ENCODE data around the gene CHMP2A.

Gene CHMP2A

DNA sequence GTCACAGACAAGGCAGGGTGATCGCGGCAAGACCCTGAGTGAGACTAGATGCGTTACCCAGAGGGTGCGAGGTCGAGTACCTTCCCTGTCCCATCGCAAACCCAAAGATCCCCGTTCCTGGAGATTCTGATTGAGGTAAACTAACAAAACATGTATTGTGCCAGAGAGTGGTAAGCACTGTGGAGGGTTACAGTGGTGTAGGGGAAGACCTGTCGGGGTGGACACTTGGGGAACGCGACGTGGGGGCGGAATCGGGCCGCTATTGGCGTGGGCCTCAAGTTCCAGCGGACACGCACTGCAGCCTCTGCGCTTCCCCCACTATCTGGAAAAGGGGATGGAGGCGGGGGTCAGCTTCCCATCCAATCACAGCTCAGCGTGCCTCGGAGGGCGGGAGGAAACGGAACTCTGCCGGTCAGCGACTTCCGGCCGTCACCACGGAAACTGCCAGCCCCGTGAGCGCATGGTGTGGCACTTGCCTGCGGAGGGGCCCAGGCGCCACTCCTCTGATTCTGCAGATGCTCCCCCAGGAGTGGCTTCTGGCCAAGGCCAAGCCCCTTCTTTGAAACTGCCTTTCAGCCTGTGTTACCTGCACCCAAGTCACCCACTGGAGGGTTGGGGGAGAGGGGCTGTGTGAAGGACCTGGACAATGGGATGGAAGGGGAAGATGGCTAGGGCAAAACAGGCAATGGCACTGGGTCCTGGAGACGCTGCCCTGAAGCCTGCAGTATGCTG is 4.5 kb upstream of the CHMP2A start:
- peak; percentile 95 for DNase-seq

DNA sequence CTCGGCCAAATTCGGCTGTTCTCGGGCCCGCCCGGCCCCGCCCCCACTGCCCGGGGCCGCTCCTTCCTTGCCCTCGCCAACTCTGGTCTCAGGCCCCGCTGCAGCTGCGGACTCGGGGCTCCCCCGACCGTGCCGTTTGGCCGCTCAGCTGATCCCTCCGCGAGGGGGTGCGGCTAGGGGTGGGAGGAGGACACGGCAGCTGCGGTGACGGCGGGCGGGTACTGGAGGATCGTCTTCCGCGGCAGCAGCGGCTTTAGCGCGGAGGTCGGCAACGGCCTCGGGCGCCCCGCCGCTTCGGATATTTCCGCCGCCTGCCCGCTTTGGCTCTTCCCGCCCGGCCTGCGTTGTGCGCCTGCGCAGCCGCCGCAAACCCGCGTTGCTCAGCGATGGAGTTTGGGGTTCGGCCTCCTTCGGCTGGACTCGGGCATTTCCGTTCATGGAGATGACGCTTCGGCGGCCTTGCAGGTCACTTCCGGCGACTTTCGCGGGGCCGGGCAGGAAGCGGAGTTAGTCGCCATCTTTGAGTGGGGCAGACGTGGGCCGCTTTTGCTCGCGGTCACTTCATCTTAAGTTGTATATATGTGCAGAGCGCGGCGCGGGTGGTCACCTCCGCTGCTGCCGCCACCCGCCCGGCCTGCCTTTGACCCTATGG is 3.8 kb upstream of the CHMP2A start:
- Histone ChIP-seq H3K36me3 (peaks cover 15% of the 10 kb centered on the region), H3K4me3 (ENCODE audit: low read depth, low read length) (peak overlapping the region; percentile 82), H3K27me3 (peaks cover 4% of the 10 kb centered on the region; the same call in 1 of the 2 replicates), H3K9me3 (no peaks in the 10 kb centered on the region), H3K4me1 (peaks cover 11% of the 10 kb centered on the region)
- DNase-seq = peak; percentile 100
- no peak for TF ChIP-seq CTCF (IDR thresholded peaks at IDR 0.05; ENCODE audit: low read depth, low read length)

More for the DNA sequence above, 4.5 kb upstream of the CHMP2A start:
- H3K36me3 ChIP-seq = peaks cover 15% of the 10 kb centered on the region
- peak overlapping the region; percentile 82 for H3K4me3 ChIP-seq (ENCODE audit: low read depth, low read length)
- H3K27me3 ChIP-seq = peaks cover 4% of the 10 kb centered on the region; the same call in 1 of the 2 replicates
- H3K9me3 ChIP-seq = no peaks in the 10 kb centered on the region
- no peak for TF ChIP-seq CTCF (IDR thresholded peaks at IDR 0.05; ENCODE audit: low read depth, low read length)
- peaks cover 9% of the 10 kb centered on the region for H3K4me1 ChIP-seq

GRCh38 chr19:58558066-58558622 is 3.2 kb upstream of the CHMP2A start, which contains the start of gene UBE2M:
TSS of gene UBE2M (minus strand) at chr19:58558611. CDS start at chr19:58558381, 230 bp downstream.
- TF ChIP-seq CTCF (IDR thresholded peaks at IDR 0.05; ENCODE audit: low read depth, low read length) = no peak
- DNase-seq = peak; percentile 92
- Histone ChIP-seq H3K9me3 (no peaks in the 10 kb centered on the region), H3K4me1 (peaks cover 8% of the 10 kb centered on the region), H3K4me3 (ENCODE audit: low read depth, low read length) (peak within 1 kb of the TSS; percentile 99), H3K27me3 (peaks cover 4% of the 10 kb centered on the region; the same call in 1 of the 2 replicates), H3K36me3 (peaks cover 17% of the 10 kb centered on the region)

DNA sequence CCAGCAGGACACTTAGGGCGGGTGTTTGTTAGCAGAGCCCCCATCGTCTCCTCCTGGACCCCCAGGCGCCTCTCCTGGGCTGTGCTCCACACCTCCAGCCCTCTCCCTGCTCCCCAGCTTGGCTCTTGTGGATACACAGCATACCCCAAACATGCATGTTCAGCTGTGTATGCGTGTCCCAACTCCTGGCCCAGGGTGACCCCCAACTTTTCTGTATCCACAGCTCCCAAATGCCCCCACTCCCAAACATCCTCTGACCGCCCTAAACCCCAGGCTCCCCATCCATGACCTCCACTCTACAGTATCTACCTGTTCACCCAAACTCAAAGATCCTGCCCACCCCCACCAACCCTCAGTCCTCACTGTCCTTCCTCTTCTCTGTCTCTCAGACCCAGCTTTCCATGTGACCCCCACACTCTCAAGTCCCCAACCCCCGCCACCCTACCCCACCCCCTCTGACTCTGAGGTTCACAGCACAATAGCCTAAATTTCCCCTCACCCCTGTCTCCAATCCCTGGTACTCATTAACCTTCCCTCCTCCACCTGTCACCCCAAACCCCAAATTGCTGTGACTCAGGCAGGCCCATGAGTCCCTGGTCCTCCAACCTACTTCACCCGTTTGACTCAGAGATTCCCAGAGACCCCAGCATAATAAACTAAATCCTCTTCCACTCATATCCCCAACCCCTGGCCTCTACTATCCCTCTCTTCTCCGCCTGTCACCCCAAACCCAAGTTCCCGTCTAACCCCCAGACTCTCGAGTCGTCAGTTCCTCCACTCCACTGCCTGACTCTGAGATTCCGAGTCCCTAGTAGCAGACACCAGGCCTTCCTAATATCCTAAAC is 2.5 kb upstream of the CHMP2A start:
- H3K4me1 ChIP-seq = peaks cover 8% of the 10 kb centered on the region
- H3K4me3 ChIP-seq (ENCODE audit: low read depth, low read length) = peak overlapping the region; percentile 99
- TF ChIP-seq CTCF (IDR thresholded peaks at IDR 0.05; ENCODE audit: low read depth, low read length) = no peak
- H3K9me3 ChIP-seq = no peaks in the 10 kb centered on the region
- DNase-seq = no peak
- H3K36me3 ChIP-seq = peaks cover 18% of the 10 kb centered on the region
- H3K27me3 ChIP-seq = peaks cover 1% of the 10 kb centered on the region; the same call in 1 of the 2 replicates

DNA sequence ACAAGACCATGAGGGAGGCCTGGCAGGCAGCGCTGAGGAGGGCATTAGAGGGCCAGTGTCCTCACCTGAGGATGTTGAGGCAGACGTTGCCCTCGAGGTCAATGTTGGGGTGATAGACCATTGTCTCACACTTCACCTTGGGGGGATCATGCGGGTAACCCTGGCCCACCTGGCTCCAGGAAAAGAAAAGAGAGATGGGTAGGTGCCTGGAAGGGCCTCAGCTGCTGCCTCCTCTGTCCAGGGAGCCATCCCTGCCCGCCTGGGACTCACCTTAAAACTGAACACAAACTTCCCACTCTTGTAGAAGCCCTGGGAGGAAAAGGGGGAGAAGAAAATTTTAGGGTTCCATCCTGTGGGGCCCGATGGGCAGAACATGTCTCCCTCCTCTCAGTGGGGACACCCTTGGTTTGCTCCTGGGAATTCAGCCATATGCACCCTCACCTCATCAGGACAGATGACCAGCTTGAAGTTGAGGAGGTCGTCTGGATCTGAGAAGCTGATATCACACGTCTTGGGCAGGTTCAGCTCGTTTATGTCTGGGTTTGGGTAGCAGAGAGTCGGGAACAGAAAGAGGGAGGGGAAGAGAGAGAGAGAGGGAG is 1.8 kb upstream of the CHMP2A start:
- no peaks in the 10 kb centered on the region for H3K27me3 ChIP-seq
- no peak for DNase-seq
- H3K4me3 ChIP-seq (ENCODE audit: low read depth, low read length) = peak overlapping the region; percentile 99
- H3K36me3 ChIP-seq = peaks cover 25% of the 10 kb centered on the region
- TF ChIP-seq CTCF (IDR thresholded peaks at IDR 0.05; ENCODE audit: low read depth, low read length) = no peak
- peaks cover 8% of the 10 kb centered on the region for H3K4me1 ChIP-seq
- no peaks in the 10 kb centered on the region for H3K9me3 ChIP-seq
